Suprapubic skin (tissue), 4 donors: ENCODE results near the gene SFT2D1.

Experiments
- EP300 ChIP-seq: sonication (generic); formaldehyde crosslinking; IDR thresholded peaks from one replicate; pipeline ENCODE4 v1.6.1; 2017; ENCODE audit warnings: antibody characterized with exemption
- POLR2A ChIP-seq, 2 donors: fragments of 450-650 bp; IDR thresholded peaks; one replicate each; pipeline ENCODE4 v1.6.1; 2017; ENCODE audit warnings: antibody characterized with exemption in 2 of 2, mild to moderate bottlenecking in 2 of 2, moderate library complexity in 2 of 2
- POLR2AphosphoS5 ChIP-seq, 3 donors: sonication (generic); formaldehyde crosslinking; IDR thresholded peaks; one replicate each; pipeline ENCODE4 v1.6.1; 2017; ENCODE audit warnings: antibody characterized with exemption in 3 of 3
- TF ChIP-seq, protein P1 (sequence below), 2 donors: fragments of 200-600 bp in 1 of 2; fragments of 450-650 bp in 1 of 2; sonication (generic) in 1 of 2; IDR thresholded peaks; one replicate each; pipeline ENCODE4 v1.5.1; 2016 to 2019; ENCODE audit warnings: antibody characterized with exemption in 2 of 2, mild to moderate bottlenecking in 1 of 2, moderate library complexity in 1 of 2

DNA sequence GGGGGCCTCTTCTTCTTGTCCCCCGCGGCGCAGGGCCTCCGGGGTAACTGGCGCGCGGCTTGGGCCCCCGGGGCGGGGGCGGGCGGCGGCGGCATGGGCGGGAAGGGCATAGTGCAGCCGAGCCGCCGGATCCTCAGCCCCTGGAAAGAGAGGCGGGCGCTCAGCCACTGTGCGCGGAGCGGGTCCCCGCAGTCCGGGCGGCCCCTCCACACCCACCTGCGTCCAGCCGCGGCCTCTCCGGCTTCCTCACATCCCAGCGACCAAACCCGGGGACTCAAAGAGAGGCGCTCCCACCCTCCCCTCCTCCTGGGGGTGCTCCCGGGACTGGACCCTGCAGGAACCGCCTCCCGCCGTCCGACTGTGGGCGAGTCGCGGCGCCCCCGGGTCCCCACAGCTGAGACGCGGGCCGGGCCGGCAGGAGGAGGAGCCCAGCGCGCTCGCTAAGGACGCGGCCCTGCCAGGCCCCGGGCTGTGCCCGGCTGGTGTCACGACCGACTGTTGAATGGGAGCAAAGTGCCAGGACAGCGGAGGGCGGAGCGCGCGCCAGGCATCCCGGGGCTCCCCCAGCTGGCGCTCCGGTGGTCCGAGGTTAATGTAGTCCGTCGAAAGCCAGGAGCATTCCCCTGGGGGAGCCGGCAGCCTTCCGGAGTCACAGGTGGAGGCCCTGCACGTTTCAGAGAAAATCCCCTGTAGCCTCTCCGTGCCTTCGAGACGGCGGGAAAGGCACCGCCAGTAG is 34.1 kb downstream of the SFT2D1 start, which contains the start of gene PRR18:
- TF ChIP-seq, protein P1, sequence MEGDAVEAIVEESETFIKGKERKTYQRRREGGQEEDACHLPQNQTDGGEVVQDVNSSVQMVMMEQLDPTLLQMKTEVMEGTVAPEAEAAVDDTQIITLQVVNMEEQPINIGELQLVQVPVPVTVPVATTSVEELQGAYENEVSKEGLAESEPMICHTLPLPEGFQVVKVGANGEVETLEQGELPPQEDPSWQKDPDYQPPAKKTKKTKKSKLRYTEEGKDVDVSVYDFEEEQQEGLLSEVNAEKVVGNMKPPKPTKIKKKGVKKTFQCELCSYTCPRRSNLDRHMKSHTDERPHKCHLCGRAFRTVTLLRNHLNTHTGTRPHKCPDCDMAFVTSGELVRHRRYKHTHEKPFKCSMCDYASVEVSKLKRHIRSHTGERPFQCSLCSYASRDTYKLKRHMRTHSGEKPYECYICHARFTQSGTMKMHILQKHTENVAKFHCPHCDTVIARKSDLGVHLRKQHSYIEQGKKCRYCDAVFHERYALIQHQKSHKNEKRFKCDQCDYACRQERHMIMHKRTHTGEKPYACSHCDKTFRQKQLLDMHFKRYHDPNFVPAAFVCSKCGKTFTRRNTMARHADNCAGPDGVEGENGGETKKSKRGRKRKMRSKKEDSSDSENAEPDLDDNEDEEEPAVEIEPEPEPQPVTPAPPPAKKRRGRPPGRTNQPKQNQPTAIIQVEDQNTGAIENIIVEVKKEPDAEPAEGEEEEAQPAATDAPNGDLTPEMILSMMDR (IDR thresholded peaks at IDR 0.05) = no peak
- TF ChIP-seq POLR2A (IDR thresholded peaks at IDR 0.05) (no peak), EP300 (no peak), POLR2AphosphoS5 (IDR thresholded peaks at IDR 0.05) (no peak)
